D721Med (cell line): ENCODE measurements around the gene CHRM3.

Source experiments
- DNase-seq: peaks from one replicate; pipeline ENCODE4 v3.0.0; 2011; ENCODE audit warnings: low spot score; ENCODE audit not compliant: insufficient read length
- FAIRE-seq: peaks from 2 replicates; lab custom pipeline; 2011; peaks lifted over from hg19 to GRCh38; lab: Jason Lieb, UNC
- TF ChIP-seq, protein P1 (sequence below): IDR thresholded peaks from 2 replicates; pipeline ENCODE4 v1.5.1; 2012; ENCODE audit warnings: mild to moderate bottlenecking, control low read depth; ENCODE audit not compliant: insufficient read depth; ENCODE audit errors: missing control alignments

CHRM3 gene

DNA sequence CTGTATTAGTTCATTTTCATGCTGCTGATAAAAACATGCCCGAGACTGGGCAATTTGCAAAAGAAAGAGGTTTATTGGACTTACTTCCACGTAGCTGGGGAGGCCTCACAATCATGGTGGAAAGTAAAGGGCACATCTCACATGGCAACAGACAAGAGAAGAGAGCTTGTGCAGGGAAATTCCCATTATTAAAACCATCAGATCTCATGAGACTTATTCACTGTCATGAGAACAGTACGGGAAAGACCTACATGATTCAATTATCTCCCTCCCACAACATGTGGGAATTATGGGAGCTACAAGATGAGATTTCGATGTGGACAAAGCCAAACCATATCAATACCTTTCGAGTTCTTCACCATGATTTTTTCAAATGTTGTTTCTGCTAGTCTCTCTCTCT, 3.7 kb upstream of the CHRM3 start:
- TF ChIP-seq, protein P1, sequence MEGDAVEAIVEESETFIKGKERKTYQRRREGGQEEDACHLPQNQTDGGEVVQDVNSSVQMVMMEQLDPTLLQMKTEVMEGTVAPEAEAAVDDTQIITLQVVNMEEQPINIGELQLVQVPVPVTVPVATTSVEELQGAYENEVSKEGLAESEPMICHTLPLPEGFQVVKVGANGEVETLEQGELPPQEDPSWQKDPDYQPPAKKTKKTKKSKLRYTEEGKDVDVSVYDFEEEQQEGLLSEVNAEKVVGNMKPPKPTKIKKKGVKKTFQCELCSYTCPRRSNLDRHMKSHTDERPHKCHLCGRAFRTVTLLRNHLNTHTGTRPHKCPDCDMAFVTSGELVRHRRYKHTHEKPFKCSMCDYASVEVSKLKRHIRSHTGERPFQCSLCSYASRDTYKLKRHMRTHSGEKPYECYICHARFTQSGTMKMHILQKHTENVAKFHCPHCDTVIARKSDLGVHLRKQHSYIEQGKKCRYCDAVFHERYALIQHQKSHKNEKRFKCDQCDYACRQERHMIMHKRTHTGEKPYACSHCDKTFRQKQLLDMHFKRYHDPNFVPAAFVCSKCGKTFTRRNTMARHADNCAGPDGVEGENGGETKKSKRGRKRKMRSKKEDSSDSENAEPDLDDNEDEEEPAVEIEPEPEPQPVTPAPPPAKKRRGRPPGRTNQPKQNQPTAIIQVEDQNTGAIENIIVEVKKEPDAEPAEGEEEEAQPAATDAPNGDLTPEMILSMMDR, result no peak
- no peak for DNase-seq
- peak; percentile 66 for FAIRE-seq

DNA sequence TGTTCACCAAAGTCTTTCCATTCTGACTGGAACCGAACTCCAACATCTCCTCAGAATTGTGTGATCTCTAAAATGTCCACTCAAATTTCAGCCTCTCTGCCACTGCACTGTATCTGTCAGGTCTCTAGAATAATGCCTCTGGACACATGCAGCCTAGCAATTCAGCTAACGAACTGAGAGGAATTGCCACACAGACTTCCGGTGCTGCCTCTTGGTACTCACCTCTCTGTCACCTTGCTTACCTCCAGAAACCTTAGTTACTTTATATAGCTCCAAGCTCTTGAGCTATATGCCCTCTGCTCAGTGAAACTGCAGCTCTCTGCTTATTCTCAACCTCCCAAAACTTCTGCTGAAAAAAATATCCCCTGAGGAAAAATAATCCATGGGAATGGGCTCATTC, 2.7 kb upstream of the CHRM3 start:
- FAIRE-seq (no peak), DNase-seq (no peak)
- TF ChIP-seq, protein P1, result no peak

DNA sequence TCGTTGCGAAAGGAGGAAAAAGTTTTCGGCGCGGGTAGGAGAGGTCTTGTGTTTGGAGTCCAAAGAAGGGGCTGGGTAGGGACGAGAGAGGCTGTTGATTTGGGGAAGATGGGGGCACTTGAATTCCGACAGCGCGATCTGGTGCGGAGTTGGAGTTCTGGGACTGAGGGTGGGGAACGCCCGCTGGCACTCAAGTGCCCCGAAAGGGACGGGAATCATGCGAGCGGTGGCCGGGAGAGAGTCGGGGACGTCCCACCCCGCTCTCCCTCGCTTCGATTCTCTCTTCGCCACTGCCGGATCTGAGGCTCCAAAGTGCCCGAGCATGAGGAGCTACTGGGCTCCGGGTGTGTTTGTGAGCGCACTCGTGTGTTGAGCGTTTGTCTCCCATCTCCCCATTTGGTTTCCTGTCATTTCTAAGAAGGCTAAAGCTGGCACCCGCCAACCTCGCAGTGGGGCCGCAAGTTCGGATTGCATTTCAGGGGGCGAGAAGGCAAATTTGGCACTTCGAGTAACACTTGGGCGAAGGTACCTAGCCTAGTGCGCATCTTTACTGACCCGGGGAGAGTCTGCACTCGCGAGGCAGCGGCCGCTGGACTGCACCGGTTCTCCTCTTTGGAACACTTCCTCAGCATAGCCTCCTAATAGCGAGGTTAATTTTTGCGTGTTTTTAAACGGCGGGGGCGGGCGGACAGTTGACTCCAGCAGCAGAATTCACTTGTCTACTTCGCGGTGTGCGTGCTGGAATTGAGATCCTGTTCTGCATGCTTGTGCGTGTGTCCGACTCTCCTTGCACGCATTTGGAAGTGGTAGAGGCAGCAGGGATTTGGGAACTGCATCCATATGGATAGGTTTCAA, 1.2 kb downstream of the CHRM3 start:
- TF ChIP-seq, protein P1, result no peak
- FAIRE-seq (no peak), DNase-seq (no peak)

GRCh38 chr1:239388159-239388485, 1.8 kb downstream of the CHRM3 start:
- TF ChIP-seq, protein P1, result no peak
- DNase-seq (no peak), FAIRE-seq (no peak)

DNA sequence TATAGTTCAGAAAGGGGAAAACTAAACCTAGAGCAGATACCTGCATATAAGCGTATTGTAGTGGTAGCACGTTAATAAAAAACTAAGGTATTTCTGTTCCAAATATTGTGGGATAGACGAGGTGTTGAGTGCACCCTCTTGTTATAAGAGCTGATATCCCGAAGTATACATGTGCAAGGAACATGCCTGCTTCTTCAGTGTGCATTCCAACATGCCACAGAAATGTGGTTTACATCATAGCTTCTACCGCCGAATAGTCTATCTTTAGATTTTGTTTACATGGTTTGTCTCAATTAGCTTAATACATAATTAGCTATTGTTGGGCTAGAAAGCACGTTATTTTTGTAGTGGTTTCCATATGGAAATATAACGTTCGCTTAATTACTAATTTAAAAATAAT, 2.2 kb downstream of the CHRM3 start:
- TF ChIP-seq, protein P1, result no peak
- FAIRE-seq, result peak; percentile 91
- no peak for DNase-seq

DNA sequence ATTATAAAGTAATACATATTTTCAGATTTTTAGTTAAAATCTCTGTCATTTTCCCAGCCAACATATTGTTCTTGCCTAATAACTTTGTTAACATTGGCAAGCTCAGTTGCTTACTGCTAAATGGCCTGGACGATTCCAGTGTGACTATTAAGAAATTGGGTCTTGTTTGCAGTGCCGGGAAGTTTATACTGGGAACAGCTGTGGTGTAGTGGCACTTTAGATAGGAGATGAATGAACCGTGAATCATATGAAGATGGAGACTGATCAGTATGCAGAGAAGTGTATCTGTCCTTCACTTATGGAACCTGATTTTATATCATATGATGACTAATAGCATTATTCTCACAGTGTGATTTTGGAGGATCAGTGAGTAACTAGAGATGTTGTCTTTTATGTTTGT, 3.3 kb downstream of the CHRM3 start:
- FAIRE-seq (no peak), DNase-seq (no peak)
- TF ChIP-seq, protein P1, result no peak

DNA sequence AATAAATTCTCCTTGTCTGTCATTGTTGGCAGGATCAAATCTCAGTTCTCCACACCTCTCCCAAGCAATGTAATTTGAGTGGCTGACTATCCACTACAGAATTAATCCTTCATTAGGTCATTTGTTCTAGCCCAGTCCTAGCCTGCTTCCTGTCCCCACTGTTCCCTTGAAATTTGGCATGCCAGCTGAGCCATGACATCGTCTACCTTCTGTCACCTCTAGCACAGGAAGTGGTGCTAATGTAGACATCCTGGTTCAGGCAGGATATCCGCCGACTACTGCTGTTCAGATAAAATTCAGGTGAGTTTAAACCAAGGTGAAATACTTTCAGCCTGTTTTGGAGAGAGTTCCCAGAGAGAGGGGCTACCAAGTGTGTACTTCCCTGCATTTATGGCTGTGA, 5.9 kb downstream of the CHRM3 start:
- FAIRE-seq (no peak), DNase-seq (no peak)
- TF ChIP-seq, protein P1, result no peak
